NT2/D1 (cell line): ENCODE data around the gene ROMO1.

ENCODE experiments used
- DNase-seq: peaks from one replicate; pipeline ENCODE4 v3.0.0-alpha.2; 2011; ENCODE audit warnings: low read depth, low spot score
- H3K27me3 ChIP-seq: 2 replicates; pipeline ENCODE4 v1.6.0; 2011; ENCODE audit warnings: mild to moderate bottlenecking; ENCODE audit not compliant: insufficient read length, insufficient read depth
- H3K36me3 ChIP-seq: 2 replicates; pipeline ENCODE4 v1.6.1; 2011; ENCODE audit warnings: mild to moderate bottlenecking, low read length, mixed read lengths; ENCODE audit not compliant: insufficient read depth, insufficient read length
- H3K4me1 ChIP-seq: 2 replicates; pipeline ENCODE4 v1.5.1; 2011; ENCODE audit not compliant: insufficient read depth, insufficient read length
- H3K4me3 ChIP-seq: 2 replicates; pipeline ENCODE4 v1.5.1; 2011; ENCODE audit warnings: low read depth; ENCODE audit not compliant: insufficient read length
- H3K9ac ChIP-seq: 2 replicates; pipeline ENCODE4 v1.6.0; 2011; ENCODE audit warnings: low read depth; ENCODE audit not compliant: insufficient read length
- H3K9me3 ChIP-seq: 2 replicates; pipeline ENCODE4 v1.5.1; 2011; ENCODE audit warnings: mild to moderate bottlenecking, low read length; ENCODE audit not compliant: insufficient read depth
- SUZ12 ChIP-seq: IDR thresholded peaks from 2 replicates; pipeline ENCODE4 v1.6.1; 2011; ENCODE audit not compliant: insufficient read length, insufficient read depth; ENCODE audit errors: extremely low read depth
- YY1 ChIP-seq: IDR thresholded peaks from 2 replicates; pipeline ENCODE4 v1.6.1; 2011; ENCODE audit not compliant: insufficient read length, insufficient read depth
- ZNF274 ChIP-seq: IDR thresholded peaks from 2 replicates; pipeline ENCODE4 v1.6.1; 2011; ENCODE audit warnings: mild to moderate bottlenecking, low read depth, low read length

ROMO1 gene

GRCh38 chr20:35735826-35736470 lies 36.7 kb downstream of the ROMO1 start:
- DNase-seq = no peak
- no peak for TF ChIP-seq YY1
- no peak for TF ChIP-seq ZNF274
- no peak for TF ChIP-seq SUZ12
- no peak overlapping the region for H3K9ac ChIP-seq
- H3K36me3 ChIP-seq = peaks cover 95% of the 10 kb centered on the region
- H3K9me3 ChIP-seq = no peaks in the 10 kb centered on the region
- H3K4me3 ChIP-seq = no peak overlapping the region
- H3K27me3 ChIP-seq = no peaks in the 10 kb centered on the region
- H3K4me1 ChIP-seq = no peaks in the 10 kb centered on the region

GRCh38 chr20:35737865-35738333 lies 38.7 kb downstream of the ROMO1 start:
- no peak for TF ChIP-seq YY1
- DNase-seq = no peak
- H3K9me3 ChIP-seq = no peaks in the 10 kb centered on the region
- H3K9ac ChIP-seq = no peak overlapping the region
- H3K4me3 ChIP-seq = no peak overlapping the region
- H3K36me3 ChIP-seq = peaks cover 82% of the 10 kb centered on the region
- no peaks in the 10 kb centered on the region for H3K4me1 ChIP-seq
- no peaks in the 10 kb centered on the region for H3K27me3 ChIP-seq

- TF ChIP-seq ZNF274 (no peak), YY1 (no peak), SUZ12 (no peak)
- peaks cover 75% of the 10 kb centered on the region for H3K36me3 ChIP-seq
- no peaks in the 10 kb centered on the region for H3K27me3 ChIP-seq
- H3K4me3 ChIP-seq = no peak overlapping the region
- no peaks in the 10 kb centered on the region for H3K9me3 ChIP-seq
- H3K4me1 ChIP-seq = no peaks in the 10 kb centered on the region
- H3K9ac ChIP-seq = no peak overlapping the region
- no peak for DNase-seq
Observed at GRCh38 chr20:35738410-35739179, 39.4 kb downstream of the ROMO1 start.

- no peak for DNase-seq
- no peaks in the 10 kb centered on the region for H3K9me3 ChIP-seq
- H3K4me3 ChIP-seq = peak overlapping the region; percentile 92
- no peaks in the 10 kb centered on the region for H3K4me1 ChIP-seq
- H3K27me3 ChIP-seq = no peaks in the 10 kb centered on the region
- peaks cover 65% of the 10 kb centered on the region for H3K36me3 ChIP-seq
- TF ChIP-seq ZNF274 (no peak), SUZ12 (no peak)
- no peak overlapping the region for H3K9ac ChIP-seq
Observed at GRCh38 chr20:35739294-35740163, 40.3 kb downstream of the ROMO1 start.

GRCh38 chr20:35741892-35742740 lies 42.9 kb downstream of the ROMO1 start, which contains the start of gene RBM39:
RBM39 (minus strand) TSS chr20:35742260; CDS start chr20:35740874, 1,386 bp downstream.
- Histone ChIP-seq H3K4me3 (peak within 1 kb of the TSS; percentile 92), H3K9me3 (no peaks in the 10 kb centered on the region), H3K36me3 (peaks cover 40% of the 10 kb centered on the region), H3K27me3 (no peaks in the 10 kb centered on the region), H3K9ac (peak within 1 kb of the TSS; percentile 99), H3K4me1 (no peaks in the 10 kb centered on the region)
- peak; percentile 100 for DNase-seq
- no peak for TF ChIP-seq SUZ12
- peak; percentile 84 for TF ChIP-seq YY1
- no peak for TF ChIP-seq ZNF274

- no peak for TF ChIP-seq YY1
- TF ChIP-seq SUZ12 = no peak
- TF ChIP-seq ZNF274 = no peak
- no peak for DNase-seq
- peaks cover 35% of the 10 kb centered on the region for H3K36me3 ChIP-seq
- no peaks in the 10 kb centered on the region for H3K4me1 ChIP-seq
- peak overlapping the region; percentile 92 for H3K9ac ChIP-seq
- no peaks in the 10 kb centered on the region for H3K27me3 ChIP-seq
- no peaks in the 10 kb centered on the region for H3K9me3 ChIP-seq
- H3K4me3 ChIP-seq = peak overlapping the region; percentile 82
Observed at GRCh38 chr20:35742741-35743523, 43.7 kb downstream of the ROMO1 start.
